ENCODE data around the gene LRRK1.

DNA sequence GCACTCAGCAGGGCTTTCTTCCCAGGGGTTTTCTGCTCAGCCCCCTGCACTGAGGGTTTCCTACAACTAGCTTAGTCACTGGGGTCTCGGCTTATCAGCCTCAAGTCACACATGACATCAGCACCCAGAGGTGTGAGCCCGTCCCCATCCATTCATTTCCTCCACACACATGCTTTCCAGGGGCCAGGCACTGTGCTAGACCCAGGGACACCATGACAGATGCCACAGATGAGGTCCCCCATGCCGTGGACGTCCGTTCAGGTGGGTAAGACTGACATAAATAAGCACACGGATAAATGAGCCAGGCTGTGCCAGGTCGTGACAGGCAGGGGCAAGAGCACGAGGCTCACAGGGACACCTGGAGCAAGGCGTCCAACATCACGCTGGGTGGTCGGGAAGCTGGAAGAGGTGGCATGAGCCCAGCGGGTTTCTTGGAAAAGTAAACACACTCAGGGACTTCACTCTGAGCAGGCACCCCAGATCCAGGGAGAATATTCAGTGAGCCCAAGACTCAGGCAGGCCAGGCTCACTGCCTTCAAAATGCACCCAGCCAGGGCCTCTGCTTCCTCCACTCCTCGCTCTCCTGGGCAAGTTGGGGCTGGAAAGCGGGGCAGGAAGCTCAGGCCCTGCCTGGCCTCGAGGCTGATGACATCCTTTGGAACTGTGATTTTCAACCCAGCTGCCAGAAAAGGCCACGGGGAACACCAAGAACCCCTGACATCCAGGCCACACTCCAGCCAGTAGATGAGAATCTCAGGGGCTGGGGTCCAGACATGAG, 193.4 kb downstream of the LRRK1 start:
- TF ChIP-seq, protein P1, sequence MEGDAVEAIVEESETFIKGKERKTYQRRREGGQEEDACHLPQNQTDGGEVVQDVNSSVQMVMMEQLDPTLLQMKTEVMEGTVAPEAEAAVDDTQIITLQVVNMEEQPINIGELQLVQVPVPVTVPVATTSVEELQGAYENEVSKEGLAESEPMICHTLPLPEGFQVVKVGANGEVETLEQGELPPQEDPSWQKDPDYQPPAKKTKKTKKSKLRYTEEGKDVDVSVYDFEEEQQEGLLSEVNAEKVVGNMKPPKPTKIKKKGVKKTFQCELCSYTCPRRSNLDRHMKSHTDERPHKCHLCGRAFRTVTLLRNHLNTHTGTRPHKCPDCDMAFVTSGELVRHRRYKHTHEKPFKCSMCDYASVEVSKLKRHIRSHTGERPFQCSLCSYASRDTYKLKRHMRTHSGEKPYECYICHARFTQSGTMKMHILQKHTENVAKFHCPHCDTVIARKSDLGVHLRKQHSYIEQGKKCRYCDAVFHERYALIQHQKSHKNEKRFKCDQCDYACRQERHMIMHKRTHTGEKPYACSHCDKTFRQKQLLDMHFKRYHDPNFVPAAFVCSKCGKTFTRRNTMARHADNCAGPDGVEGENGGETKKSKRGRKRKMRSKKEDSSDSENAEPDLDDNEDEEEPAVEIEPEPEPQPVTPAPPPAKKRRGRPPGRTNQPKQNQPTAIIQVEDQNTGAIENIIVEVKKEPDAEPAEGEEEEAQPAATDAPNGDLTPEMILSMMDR (IDR thresholded peaks at IDR 0.05) = no peak
- no peak for TF ChIP-seq POLR2A (IDR thresholded peaks at IDR 0.05)
